ENCODE data around the gene COL17A1. TPM values are rescaled to one million over a fixed set of nuclear protein-coding genes. Genes with fewer than 3 reads are reported as not detected.

COL17A1 gene
- polyA plus RNA-seq, 1 experiment, result 0.01 TPM

- Histone ChIP-seq H3K27me3 (ENCODE audit: control insufficient read depth, insufficient read depth, low read length) (no peaks in the 10 kb centered on the region), H3K36me3 (ENCODE audit: control insufficient read depth, insufficient read depth, low read length) (no peaks in the 10 kb centered on the region), H3K4me3 (ENCODE audit: low read depth, low read length) (no peak overlapping the region)
- no peak for TF ChIP-seq CTCF (IDR thresholded peaks at IDR 0.05; ENCODE audit: insufficient read depth, low read depth, low read length)
- ChIA-PET POLR2A (no interaction called here), CTCF (interaction anchor here (1.1 to 3.5 kb wide), 5 partner anchors 8 to 67 kb away, joined by 3 to 18 read pairs (median 7); no protein-coding TSS in a partner anchor)
- no peak for DNase-seq (ENCODE audit: low read depth)
These were observed 34.3 kb upstream of the COL17A1 start for GRCh38 chr10:104119996-104120395.

GRCh38 chr10:104117839-104118323, 32.2 kb upstream of the COL17A1 start:
- Histone ChIP-seq H3K4me3 (ENCODE audit: low read depth, low read length) (no peak overlapping the region), H3K27me3 (ENCODE audit: control insufficient read depth, insufficient read depth, low read length) (no peaks in the 10 kb centered on the region), H3K36me3 (ENCODE audit: control insufficient read depth, insufficient read depth, low read length) (no peaks in the 10 kb centered on the region)
- no peak for DNase-seq (ENCODE audit: low read depth)
- ChIA-PET POLR2A (no interaction called here), CTCF (interaction anchor here (1.0 kb wide), 1 partner anchor 157 kb away, joined by 3 read pairs; no protein-coding TSS in a partner anchor)
- TF ChIP-seq CTCF (IDR thresholded peaks at IDR 0.05; ENCODE audit: insufficient read depth, low read depth, low read length), result no peak

GRCh38 chr10:104113376-104113956, 27.8 kb upstream of the COL17A1 start:
- DNase-seq (ENCODE audit: low read depth), result no peak
- TF ChIP-seq CTCF (IDR thresholded peaks at IDR 0.05; ENCODE audit: insufficient read depth, low read depth, low read length), result no peak
- no peaks in the 10 kb centered on the region for H3K36me3 ChIP-seq (ENCODE audit: control insufficient read depth, insufficient read depth, low read length)
- ChIA-PET POLR2A (no interaction called here), CTCF (no interaction called here)
- no peak overlapping the region for H3K4me3 ChIP-seq (ENCODE audit: low read depth, low read length)
- H3K27me3 ChIP-seq (ENCODE audit: control insufficient read depth, insufficient read depth, low read length), result no peaks in the 10 kb centered on the region

GRCh38 chr10:104109908-104110662, 24.4 kb upstream of the COL17A1 start:
- DNase-seq (ENCODE audit: low read depth), result peak; percentile 52
- no peaks in the 10 kb centered on the region for H3K36me3 ChIP-seq (ENCODE audit: control insufficient read depth, insufficient read depth, low read length)
- ChIA-PET POLR2A (interaction anchor here (1.9 kb wide), 1 partner anchor 11 kb away, joined by 22 read pairs; the partner anchor contains the start of gene SFR1), CTCF (interaction anchor here (0.6 to 3.0 kb wide), 4 partner anchors 9 to 65 kb away, joined by 3 to 12 read pairs (median 4); partner anchors contain the start of gene SFR1)
- no peak for TF ChIP-seq CTCF (IDR thresholded peaks at IDR 0.05; ENCODE audit: insufficient read depth, low read depth, low read length)
- H3K4me3 ChIP-seq (ENCODE audit: low read depth, low read length), result no peak overlapping the region
- H3K27me3 ChIP-seq (ENCODE audit: control insufficient read depth, insufficient read depth, low read length), result no peaks in the 10 kb centered on the region

- no peaks in the 10 kb centered on the region for H3K36me3 ChIP-seq (ENCODE audit: control insufficient read depth, insufficient read depth, low read length)
- no peak overlapping the region for H3K4me3 ChIP-seq (ENCODE audit: low read depth, low read length)
- H3K27me3 ChIP-seq (ENCODE audit: control insufficient read depth, insufficient read depth, low read length), result no peaks in the 10 kb centered on the region
- CTCF ChIA-PET, result interaction anchor here (0.5 kb wide), 1 partner anchor 197 kb away, joined by 3 read pairs; no protein-coding TSS in a partner anchor
- POLR2A ChIA-PET, result no interaction called here
- no peak for DNase-seq (ENCODE audit: low read depth)
- TF ChIP-seq CTCF (IDR thresholded peaks at IDR 0.05; ENCODE audit: insufficient read depth, low read depth, low read length), result no peak
These were observed 19.2 kb upstream of the COL17A1 start for GRCh38 chr10:104104926-104105325.
